Neuron (in vitro differentiated cells): ENCODE results near the gene NCKAP5.

Source experiments
- H2AFZ ChIP-seq: one replicate; pipeline ENCODE4 v1.6.1; 2013; ENCODE audit warnings: low read depth, mild to moderate bottlenecking, inconsistent platforms, low read length, moderate library complexity
- H3K27me3 ChIP-seq: one replicate; pipeline ENCODE4 v1.6.1; 2013; ENCODE audit warnings: low read length; ENCODE audit not compliant: insufficient read depth
- H3K36me3 ChIP-seq: one replicate; pipeline ENCODE4 v1.6.1; 2013; ENCODE audit warnings: low read length; ENCODE audit not compliant: insufficient read depth
- H3K4me1 ChIP-seq: one replicate; pipeline ENCODE4 v1.6.1; 2013; ENCODE audit warnings: low read length; ENCODE audit not compliant: insufficient read depth
- H3K4me3 ChIP-seq: 2 replicates; pipeline ENCODE4 v1.5.1; 2013; ENCODE audit warnings: mild to moderate bottlenecking, low read length, moderate library complexity
- H3K9me3 ChIP-seq: one replicate; pipeline ENCODE4 v1.6.1; 2013; ENCODE audit warnings: low read length

Gene NCKAP5

DNA sequence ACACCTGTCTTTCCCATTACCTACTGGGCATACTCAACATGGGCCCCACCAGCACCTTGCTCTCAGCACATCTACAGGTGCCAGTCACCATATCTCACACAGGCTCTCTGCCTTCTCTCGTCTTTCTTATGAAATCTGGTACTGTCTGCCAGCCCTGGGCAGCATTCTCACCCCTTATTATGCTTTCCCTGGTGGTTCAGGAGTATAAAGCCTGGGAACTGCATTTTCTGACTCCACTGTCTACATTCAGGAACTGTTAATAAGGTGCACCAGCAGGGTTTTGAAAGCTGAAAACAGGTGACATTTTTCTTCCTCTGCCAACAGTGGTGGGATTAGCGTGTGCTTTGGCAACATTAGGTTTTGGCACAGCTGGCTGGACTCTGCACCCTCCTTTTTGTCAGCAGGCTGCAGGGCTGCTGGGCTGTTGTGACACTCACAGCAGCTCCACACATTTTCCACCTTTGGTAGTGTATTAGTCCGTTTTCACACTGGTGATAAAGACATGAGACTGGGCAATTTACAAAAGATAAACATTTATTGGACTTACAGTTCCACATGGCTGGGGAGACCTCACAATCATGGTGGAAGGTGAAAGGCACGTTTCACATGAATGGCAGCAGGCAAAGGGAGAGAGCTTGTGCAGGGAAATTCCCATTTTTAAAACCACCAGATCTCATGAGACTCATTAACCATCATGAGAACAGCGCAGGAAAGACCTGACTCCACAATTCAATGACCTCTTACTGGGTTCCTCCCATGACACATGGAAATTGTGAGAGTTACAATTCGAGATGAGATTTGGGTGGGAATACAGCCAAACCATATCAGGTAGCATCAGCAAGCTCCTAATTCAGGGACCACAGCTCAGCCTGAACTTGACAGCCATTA is 555.2 kb downstream of the NCKAP5 start:
- no peaks in the 10 kb centered on the region for H3K27me3 ChIP-seq
- H3K4me1 ChIP-seq, result no peaks in the 10 kb centered on the region
- H3K4me3 ChIP-seq, result no peak overlapping the region
- H3K36me3 ChIP-seq, result no peaks in the 10 kb centered on the region
- no peak overlapping the region for H2AFZ ChIP-seq
- H3K9me3 ChIP-seq, result no peaks in the 10 kb centered on the region

DNA sequence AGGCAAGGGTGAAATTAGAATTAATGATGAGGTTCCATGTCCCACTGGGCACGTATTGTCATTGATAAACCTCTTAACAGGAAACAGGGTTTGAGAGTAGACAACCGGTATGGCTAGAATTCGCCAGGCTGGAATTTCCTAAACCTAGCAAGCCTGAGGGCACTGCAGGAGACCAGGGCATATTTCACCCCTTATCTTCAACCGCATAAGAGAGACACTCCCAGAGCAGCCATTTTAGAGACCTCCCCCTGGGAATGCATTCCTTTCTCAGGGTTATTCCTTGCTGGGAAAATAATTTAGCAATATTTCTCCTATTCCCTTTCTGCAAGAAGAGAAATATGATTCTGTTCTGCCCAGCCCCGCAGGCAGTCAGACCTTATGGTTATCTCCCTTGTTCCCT is 563.6 kb downstream of the NCKAP5 start:
- Histone ChIP-seq H3K4me3 (no peak overlapping the region), H3K27me3 (no peaks in the 10 kb centered on the region), H3K36me3 (no peaks in the 10 kb centered on the region), H3K4me1 (no peaks in the 10 kb centered on the region), H3K9me3 (peaks cover 1% of the 10 kb centered on the region), H2AFZ (no peak overlapping the region)

DNA sequence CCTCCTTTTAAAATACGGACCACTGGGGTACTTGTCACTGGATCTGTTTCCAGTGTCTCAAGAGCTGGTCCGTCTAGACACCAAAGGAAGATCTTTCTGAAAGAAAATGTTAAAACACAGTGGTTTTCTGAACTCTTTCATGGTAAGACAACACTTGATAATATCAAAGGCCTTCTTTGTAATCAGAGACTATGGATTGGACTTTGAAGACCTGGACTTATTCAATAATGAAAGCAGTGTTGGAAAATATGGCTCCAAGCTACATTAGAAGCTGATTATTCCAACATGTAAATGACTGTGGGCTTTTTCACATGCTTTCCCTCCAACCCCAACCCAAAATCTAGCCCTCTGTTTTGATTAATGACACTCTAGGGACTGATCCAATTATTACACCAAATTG is 568.8 kb downstream of the NCKAP5 start:
- Histone ChIP-seq H3K27me3 (no peaks in the 10 kb centered on the region), H3K9me3 (peaks cover under 1% of the 10 kb centered on the region), H3K4me3 (no peak overlapping the region), H2AFZ (no peak overlapping the region), H3K36me3 (no peaks in the 10 kb centered on the region), H3K4me1 (no peaks in the 10 kb centered on the region)

DNA sequence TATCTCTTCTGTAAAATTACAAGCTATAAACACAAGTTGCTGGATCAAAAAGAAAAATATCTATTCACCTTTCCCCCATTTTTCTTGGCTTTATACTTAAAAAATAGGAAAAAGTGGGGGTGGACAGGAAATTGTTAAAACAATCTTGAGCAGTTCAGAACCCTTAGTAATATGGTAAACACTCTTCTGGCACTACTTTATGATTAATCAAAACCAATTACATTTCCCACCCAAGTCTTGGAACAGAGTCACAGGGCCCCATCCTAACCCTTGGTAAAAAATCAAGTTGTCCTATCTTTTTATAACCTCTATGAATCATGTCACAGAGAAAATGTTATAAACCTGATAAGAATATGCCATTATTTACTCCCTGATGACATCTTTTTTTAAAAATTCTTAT is 570.0 kb downstream of the NCKAP5 start:
- Histone ChIP-seq H3K4me1 (no peaks in the 10 kb centered on the region), H3K9me3 (no peaks in the 10 kb centered on the region), H2AFZ (no peak overlapping the region), H3K4me3 (no peak overlapping the region), H3K27me3 (no peaks in the 10 kb centered on the region), H3K36me3 (peaks cover 1% of the 10 kb centered on the region)

DNA sequence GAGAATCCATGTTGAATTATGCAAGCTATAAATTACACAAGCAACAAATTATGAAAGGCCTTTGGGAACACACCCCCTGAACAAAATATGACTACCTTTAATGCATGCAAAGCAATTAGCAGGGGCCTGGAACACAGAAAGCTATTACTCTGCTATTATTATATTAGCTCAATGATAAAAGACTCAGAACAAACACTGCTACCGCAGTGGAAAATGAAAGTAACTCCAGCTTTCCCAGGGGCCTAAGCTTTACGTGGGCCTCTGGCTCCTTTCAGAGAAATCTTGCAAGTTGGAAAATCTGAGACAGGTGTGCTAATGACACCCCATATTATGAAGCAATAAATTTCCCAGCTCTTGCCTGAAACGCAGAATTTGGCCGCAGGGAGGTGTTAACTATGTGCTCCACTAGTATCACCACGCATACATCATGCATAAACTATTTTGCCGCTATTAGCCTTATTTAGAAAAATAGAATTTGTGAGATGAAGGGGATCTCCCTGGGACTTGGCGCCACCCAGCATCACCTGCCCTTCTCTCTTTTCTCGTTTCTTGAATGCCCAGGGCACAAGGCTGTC is 576.7 kb downstream of the NCKAP5 start:
- no peaks in the 10 kb centered on the region for H3K4me1 ChIP-seq
- H2AFZ ChIP-seq, result no peak overlapping the region
- no peaks in the 10 kb centered on the region for H3K27me3 ChIP-seq
- H3K36me3 ChIP-seq, result peaks cover 4% of the 10 kb centered on the region
- H3K4me3 ChIP-seq, result no peak overlapping the region
- H3K9me3 ChIP-seq, result no peaks in the 10 kb centered on the region

DNA sequence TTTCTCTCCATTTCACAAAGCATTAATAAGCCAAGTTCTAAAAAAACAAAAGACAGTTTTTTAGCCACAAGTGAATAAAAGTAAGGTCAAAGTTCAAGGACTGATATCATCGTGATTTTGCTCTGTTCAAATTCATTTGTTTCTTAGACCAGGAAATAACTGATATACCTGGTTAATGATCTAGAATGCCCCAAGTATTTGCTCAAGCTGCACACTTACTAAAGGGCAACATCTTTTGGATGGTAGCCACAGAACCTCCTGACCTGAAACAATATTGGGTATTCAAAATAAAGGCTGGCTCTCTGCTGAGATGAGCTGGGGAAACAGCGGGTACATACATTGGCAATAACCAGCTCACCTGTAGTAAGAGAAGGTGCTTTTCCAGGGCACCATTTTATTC is 583.5 kb downstream of the NCKAP5 start:
- Histone ChIP-seq H2AFZ (no peak overlapping the region), H3K27me3 (no peaks in the 10 kb centered on the region), H3K9me3 (no peaks in the 10 kb centered on the region), H3K4me1 (no peaks in the 10 kb centered on the region), H3K4me3 (no peak overlapping the region), H3K36me3 (no peaks in the 10 kb centered on the region)

DNA sequence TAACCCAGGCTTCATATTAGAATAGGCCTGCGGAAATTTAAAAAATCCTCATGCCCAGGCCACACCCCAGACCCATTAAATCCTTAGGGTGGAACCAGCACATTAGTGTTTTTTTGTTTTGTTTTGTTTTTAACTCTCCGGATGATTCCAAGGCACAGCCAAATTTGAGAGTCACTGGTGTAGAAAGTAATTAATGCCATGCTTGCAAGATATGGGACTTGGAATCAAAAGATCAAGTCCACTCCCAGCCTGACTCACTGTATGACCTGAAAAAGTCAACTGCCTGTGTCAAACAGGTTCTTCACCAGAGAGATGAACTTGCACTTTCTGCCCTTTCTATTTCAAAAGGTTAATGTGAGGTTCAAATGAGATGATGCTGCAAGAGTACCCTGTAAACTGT is 588.0 kb downstream of the NCKAP5 start:
- Histone ChIP-seq H3K4me3 (no peak overlapping the region), H3K4me1 (peaks cover 14% of the 10 kb centered on the region), H3K27me3 (no peaks in the 10 kb centered on the region), H3K36me3 (no peaks in the 10 kb centered on the region), H2AFZ (no peak overlapping the region), H3K9me3 (no peaks in the 10 kb centered on the region)

DNA sequence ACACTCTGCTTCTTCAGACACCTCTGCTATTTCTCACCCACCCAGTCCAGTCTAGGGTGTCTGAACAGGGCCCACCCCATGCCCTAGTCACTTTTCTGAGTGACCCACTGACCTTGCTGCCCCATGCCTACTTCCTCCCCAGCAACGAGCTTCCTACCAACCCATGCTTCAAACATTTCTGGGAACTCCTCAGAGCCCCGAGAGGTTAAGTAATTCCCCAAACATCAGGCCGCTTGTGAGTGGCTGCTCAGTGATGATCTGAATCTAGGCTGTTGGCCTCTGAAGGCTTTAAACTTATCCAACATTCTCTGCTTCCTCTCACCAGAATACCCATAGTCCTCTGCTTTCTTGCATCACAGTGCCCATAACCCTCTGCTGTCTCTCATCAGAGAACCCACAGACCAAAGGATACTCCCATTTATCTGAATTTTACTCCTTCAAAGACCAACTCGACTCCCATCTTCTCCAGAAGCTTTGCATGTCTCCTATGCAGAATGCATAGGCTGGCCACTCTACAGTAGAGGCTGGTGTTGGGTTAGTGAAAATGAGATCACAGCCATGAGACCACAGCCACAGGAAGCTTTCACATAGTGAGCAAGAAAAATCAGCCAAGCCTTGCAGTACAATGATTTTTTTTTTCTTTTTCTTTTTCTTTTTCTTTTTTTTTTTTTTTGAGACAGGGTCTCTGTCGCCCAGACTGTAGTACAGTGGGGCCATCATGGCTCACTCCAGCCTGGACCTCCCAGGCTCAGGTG is 588.7 kb downstream of the NCKAP5 start:
- Histone ChIP-seq H3K4me1 (peaks cover 21% of the 10 kb centered on the region), H3K27me3 (no peaks in the 10 kb centered on the region), H2AFZ (no peak overlapping the region), H3K36me3 (no peaks in the 10 kb centered on the region), H3K4me3 (no peak overlapping the region), H3K9me3 (no peaks in the 10 kb centered on the region)

DNA sequence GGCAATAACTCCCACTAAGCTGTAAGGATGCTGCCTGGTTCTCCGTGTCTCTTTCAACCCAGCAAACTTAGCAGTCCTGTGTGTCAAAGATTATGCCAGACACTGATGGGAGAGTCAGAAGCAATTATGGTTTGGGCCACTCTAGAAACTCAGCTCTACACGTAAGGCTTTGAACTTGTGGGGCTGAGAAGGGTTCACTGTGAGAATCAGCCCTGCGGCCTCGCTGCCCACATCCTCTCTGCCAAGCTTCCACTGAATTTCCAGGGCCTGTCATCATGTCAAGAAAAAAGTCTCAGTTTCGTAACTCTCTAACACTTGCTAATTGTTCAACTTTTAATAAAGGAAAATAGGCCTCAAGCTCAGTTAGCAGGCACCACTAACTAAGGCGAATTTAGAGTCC is 589.4 kb downstream of the NCKAP5 start:
- Histone ChIP-seq H3K9me3 (no peaks in the 10 kb centered on the region), H3K36me3 (no peaks in the 10 kb centered on the region), H2AFZ (no peak overlapping the region), H3K27me3 (no peaks in the 10 kb centered on the region), H3K4me1 (peaks cover 23% of the 10 kb centered on the region), H3K4me3 (no peak overlapping the region)

DNA sequence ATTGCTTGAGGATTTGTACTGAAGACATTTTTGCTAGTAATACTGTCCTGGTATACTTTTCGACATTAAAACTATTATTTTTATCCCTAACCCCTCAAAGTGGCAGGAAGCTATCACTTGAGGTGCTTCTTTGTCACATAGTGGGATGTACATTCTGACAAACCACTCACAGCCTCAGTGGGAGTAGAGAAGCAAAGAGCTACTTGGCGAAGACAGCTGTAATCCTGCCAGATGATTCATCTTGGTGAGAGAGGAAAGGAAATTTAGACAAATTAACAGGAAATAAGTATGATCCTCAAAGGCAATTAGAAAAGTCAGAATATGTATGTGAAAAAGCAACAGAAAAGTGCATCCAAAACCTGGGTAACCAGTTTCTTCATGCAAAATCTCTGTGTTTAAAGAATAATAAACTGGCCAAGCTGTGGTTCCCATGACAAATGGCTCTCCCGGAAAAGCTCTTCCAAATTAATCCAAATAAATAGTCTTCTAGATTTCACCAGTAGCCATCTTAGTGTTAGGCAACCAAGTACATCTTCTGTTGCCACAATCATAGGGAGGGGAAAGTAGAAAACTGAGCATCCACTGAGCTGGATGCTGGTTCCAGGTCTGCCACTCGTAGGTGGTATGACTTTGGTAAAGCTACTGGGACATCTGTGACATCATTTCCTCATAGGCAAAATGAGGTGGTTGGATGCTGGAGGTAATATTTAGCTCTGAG is 590.3 kb downstream of the NCKAP5 start:
- Histone ChIP-seq H3K27me3 (no peaks in the 10 kb centered on the region), H2AFZ (no peak overlapping the region), H3K36me3 (no peaks in the 10 kb centered on the region), H3K4me1 (peaks cover 23% of the 10 kb centered on the region), H3K9me3 (no peaks in the 10 kb centered on the region), H3K4me3 (no peak overlapping the region)

DNA sequence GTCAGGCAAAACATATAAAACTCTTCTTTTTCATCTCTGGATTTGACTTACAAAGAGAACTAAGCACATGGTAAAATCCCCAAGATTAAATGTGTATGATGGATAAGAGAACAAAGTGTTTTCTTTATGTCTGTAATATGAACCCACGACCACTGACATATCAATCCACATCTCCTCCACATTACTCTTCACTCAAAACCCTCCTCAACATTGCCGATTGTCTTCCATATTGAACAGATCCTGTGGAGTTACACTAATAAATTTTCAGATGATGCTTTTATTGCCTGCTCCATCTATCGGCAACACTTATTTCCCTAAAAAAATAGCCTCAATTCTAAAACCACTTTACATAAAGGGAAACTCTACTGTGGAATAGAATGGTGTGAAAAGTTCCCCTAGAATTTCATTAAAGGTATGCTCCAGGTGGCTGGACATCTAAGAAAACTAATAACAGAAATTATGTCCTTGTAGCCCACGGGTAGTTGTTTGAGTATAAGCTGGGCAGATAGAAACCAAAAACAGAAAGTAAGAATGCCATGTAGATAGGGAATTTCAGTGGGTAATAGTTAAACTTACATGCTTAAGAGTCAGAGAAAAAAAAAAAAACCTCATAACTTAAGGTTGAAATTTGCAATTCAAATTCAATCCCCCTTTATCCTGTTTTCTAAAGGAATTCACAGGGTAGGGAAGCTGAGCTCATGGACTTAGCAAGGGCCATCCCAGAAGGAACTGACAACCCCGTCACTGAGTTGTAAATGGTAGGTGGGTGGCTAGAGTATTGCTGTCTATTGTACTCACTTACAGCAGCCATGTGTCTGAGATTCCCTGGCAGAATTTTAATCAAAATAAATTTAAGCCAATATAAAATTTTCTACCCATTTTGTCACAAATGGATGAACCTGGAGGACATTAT is 592.8 kb downstream of the NCKAP5 start:
- no peak overlapping the region for H3K4me3 ChIP-seq

DNA sequence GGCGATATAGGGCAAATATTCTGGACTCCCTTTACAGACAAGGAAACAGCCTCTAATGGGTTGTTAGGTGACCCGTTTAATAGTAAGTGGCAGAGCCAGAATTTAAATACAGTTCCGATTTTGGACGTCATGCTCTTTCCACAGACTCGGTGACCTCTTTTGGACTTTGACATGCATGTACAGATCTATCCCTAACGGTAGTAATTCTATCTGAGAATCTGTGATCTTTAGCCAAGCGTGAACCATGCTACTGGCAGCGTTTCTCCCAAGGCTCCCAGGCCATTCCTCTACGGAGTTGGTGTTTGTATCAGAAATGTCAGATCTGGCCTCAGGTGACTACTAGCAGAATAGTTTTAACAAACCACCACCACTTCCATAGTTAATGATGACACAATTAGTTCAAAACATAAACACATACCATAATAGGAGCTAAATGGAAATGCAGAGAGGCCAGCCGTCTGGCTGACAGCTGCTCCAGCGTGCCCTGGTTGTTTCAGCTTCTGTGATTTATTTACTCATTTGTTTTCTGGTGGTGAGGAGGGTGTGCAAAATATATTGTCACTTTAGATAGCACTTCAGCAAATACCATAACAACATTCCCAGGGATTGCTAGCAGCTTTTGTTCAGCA is 593.7 kb downstream of the NCKAP5 start:
- Histone ChIP-seq H3K36me3 (no peaks in the 10 kb centered on the region), H3K9me3 (no peaks in the 10 kb centered on the region), H3K4me1 (peaks cover 23% of the 10 kb centered on the region), H3K4me3 (no peak overlapping the region), H2AFZ (no peak overlapping the region), H3K27me3 (no peaks in the 10 kb centered on the region)

More for the DNA sequence above, 592.8 kb downstream of the NCKAP5 start:
- Histone ChIP-seq H3K36me3 (no peaks in the 10 kb centered on the region), H3K4me1 (peaks cover 23% of the 10 kb centered on the region), H3K27me3 (no peaks in the 10 kb centered on the region), H2AFZ (no peak overlapping the region), H3K9me3 (no peaks in the 10 kb centered on the region)
